IPS-20b (cell line): Measurements from ENCODE around the gene TMCC2.

ENCODE experiments used
- H3K27ac ChIP-seq: one replicate; pipeline ENCODE4 v1.5.1; 2013; ENCODE audit warnings: low read length
- H3K27me3 ChIP-seq: 2 replicates; pipeline ENCODE4 v1.6.1; 2013; ENCODE audit warnings: mild to moderate bottlenecking, low read length, inconsistent platforms; ENCODE audit not compliant: insufficient read depth
- H3K36me3 ChIP-seq: 2 replicates; pipeline ENCODE4 v1.6.1; 2013; ENCODE audit warnings: low read depth, mild to moderate bottlenecking, inconsistent platforms, low read length, moderate library complexity; ENCODE audit not compliant: insufficient read depth
- H3K4me1 ChIP-seq: 2 replicates; pipeline ENCODE4 v1.6.1; 2013; ENCODE audit warnings: mild to moderate bottlenecking, control low read depth, inconsistent platforms, low read length, moderate library complexity; ENCODE audit not compliant: insufficient read depth
- H3K4me3 ChIP-seq: 2 replicates; pipeline ENCODE4 v1.5.1; 2013; ENCODE audit warnings: mild to moderate bottlenecking, low read length, inconsistent platforms
- H3K9ac ChIP-seq: 2 replicates; pipeline ENCODE4 v1.6.1; 2013; ENCODE audit warnings: low read depth, mild to moderate bottlenecking, inconsistent platforms, low read length, moderate library complexity
- H3K9me3 ChIP-seq: 2 replicates; pipeline ENCODE4 v1.6.1; 2013; ENCODE audit warnings: mild to moderate bottlenecking, low read depth, low read length, inconsistent platforms; ENCODE audit not compliant: insufficient read depth

Gene TMCC2

GRCh38 chr1:205256951-205257625 lies 29.3 kb downstream of the TMCC2 start:
- Histone ChIP-seq H3K4me3 (no peak overlapping the region), H3K27me3 (no peaks in the 10 kb centered on the region), H3K27ac (no peak overlapping the region), H3K36me3 (no peaks in the 10 kb centered on the region), H3K9me3 (no peaks in the 10 kb centered on the region), H3K4me1 (peaks cover 3% of the 10 kb centered on the region), H3K9ac (no peak overlapping the region)

GRCh38 chr1:205257735-205258134 lies 30.0 kb downstream of the TMCC2 start:
- Histone ChIP-seq H3K36me3 (no peaks in the 10 kb centered on the region), H3K4me1 (peaks cover 10% of the 10 kb centered on the region), H3K9ac (no peak overlapping the region), H3K27ac (no peak overlapping the region), H3K27me3 (no peaks in the 10 kb centered on the region), H3K4me3 (no peak overlapping the region), H3K9me3 (no peaks in the 10 kb centered on the region)

- H3K9me3 ChIP-seq: no peaks in the 10 kb centered on the region
- no peaks in the 10 kb centered on the region for H3K27me3 ChIP-seq
- H3K4me1 ChIP-seq: peaks cover 10% of the 10 kb centered on the region
- H3K4me3 ChIP-seq: no peak overlapping the region
- 0 out of 2 replicates have a peak overlapping the region, but pooled peaks have one; percentile 4 for H3K9ac ChIP-seq
- no peaks in the 10 kb centered on the region for H3K36me3 ChIP-seq
- no peak overlapping the region for H3K27ac ChIP-seq
These were observed 30.5 kb downstream of the TMCC2 start for GRCh38 chr1:205258261-205258691.

- no peaks in the 10 kb centered on the region for H3K9me3 ChIP-seq
- no peaks in the 10 kb centered on the region for H3K27me3 ChIP-seq
- H3K36me3 ChIP-seq: no peaks in the 10 kb centered on the region
- H3K4me3 ChIP-seq: no peak overlapping the region
- no peak overlapping the region for H3K27ac ChIP-seq
- H3K9ac ChIP-seq: no peak overlapping the region
- peaks cover 10% of the 10 kb centered on the region for H3K4me1 ChIP-seq
These were observed 31.0 kb downstream of the TMCC2 start for GRCh38 chr1:205258719-205259118.

GRCh38 chr1:205259324-205259832 lies 31.6 kb downstream of the TMCC2 start:
- Histone ChIP-seq H3K9ac (no peak overlapping the region), H3K27me3 (no peaks in the 10 kb centered on the region), H3K9me3 (no peaks in the 10 kb centered on the region), H3K36me3 (no peaks in the 10 kb centered on the region), H3K4me3 (no peak overlapping the region), H3K27ac (no peak overlapping the region), H3K4me1 (peaks cover 10% of the 10 kb centered on the region)

- Histone ChIP-seq H3K9me3 (no peaks in the 10 kb centered on the region), H3K4me3 (no peak overlapping the region), H3K36me3 (no peaks in the 10 kb centered on the region), H3K9ac (no peak overlapping the region), H3K4me1 (peaks cover 10% of the 10 kb centered on the region), H3K27ac (no peak overlapping the region), H3K27me3 (no peaks in the 10 kb centered on the region)
These were observed 32.3 kb downstream of the TMCC2 start for GRCh38 chr1:205259998-205260397.

- H3K9me3 ChIP-seq: no peaks in the 10 kb centered on the region
- no peaks in the 10 kb centered on the region for H3K36me3 ChIP-seq
- no peaks in the 10 kb centered on the region for H3K27me3 ChIP-seq
- peaks cover 10% of the 10 kb centered on the region for H3K4me1 ChIP-seq
- no peak overlapping the region for H3K27ac ChIP-seq
- no peak overlapping the region for H3K4me3 ChIP-seq
- H3K9ac ChIP-seq: no peak overlapping the region
These were observed 33.4 kb downstream of the TMCC2 start for GRCh38 chr1:205260948-205261732.

GRCh38 chr1:205261946-205262691 lies 34.4 kb downstream of the TMCC2 start:
- Histone ChIP-seq H3K27me3 (no peaks in the 10 kb centered on the region), H3K9me3 (no peaks in the 10 kb centered on the region), H3K9ac (peak overlapping the region; percentile 16; the same call in 1 of the 2 replicates), H3K36me3 (no peaks in the 10 kb centered on the region), H3K4me1 (peaks cover 10% of the 10 kb centered on the region), H3K4me3 (no peak overlapping the region), H3K27ac (peak overlapping the region; percentile 20)

- H3K9ac ChIP-seq: no peak overlapping the region
- peaks cover 10% of the 10 kb centered on the region for H3K4me1 ChIP-seq
- H3K27ac ChIP-seq: peak overlapping the region; percentile 20
- no peaks in the 10 kb centered on the region for H3K36me3 ChIP-seq
- H3K27me3 ChIP-seq: no peaks in the 10 kb centered on the region
- H3K4me3 ChIP-seq: no peak overlapping the region
- H3K9me3 ChIP-seq: no peaks in the 10 kb centered on the region
These were observed 35.0 kb downstream of the TMCC2 start for GRCh38 chr1:205262731-205263171.

GRCh38 chr1:205263580-205264190 lies 35.9 kb downstream of the TMCC2 start:
- H3K9me3 ChIP-seq: no peaks in the 10 kb centered on the region
- no peak overlapping the region for H3K9ac ChIP-seq
- no peaks in the 10 kb centered on the region for H3K36me3 ChIP-seq
- no peak overlapping the region for H3K27ac ChIP-seq
- H3K4me1 ChIP-seq: peaks cover 10% of the 10 kb centered on the region
- no peaks in the 10 kb centered on the region for H3K27me3 ChIP-seq
- H3K4me3 ChIP-seq: no peak overlapping the region

- Histone ChIP-seq H3K4me3 (no peak overlapping the region), H3K36me3 (0 out of 2 replicates have a peak, but pooled peaks cover 3% of the 10 kb centered on the region), H3K9ac (no peak overlapping the region), H3K9me3 (no peaks in the 10 kb centered on the region), H3K27ac (no peak overlapping the region), H3K4me1 (peaks cover 10% of the 10 kb centered on the region), H3K27me3 (no peaks in the 10 kb centered on the region)
These were observed 39.0 kb downstream of the TMCC2 start for GRCh38 chr1:205266611-205267305.
